ENCODE measurements around the gene CNTNAP5.

CNTNAP5 gene

GRCh38 chr2:124035001-124035400 is 9.9 kb downstream of the CNTNAP5 start:
- H2AK5ac ChIP-seq (ENCODE audit: low read length) = no peak overlapping the region
- H3K4me1 ChIP-seq (ENCODE audit: control insufficient read depth in 1 of 2, insufficient read depth in 2 of 2, low read length in 2 of 2) = no peaks in the 10 kb centered on the region
- no peak overlapping the region for H3K4ac ChIP-seq (ENCODE audit: low read depth, low read length)
- H3K14ac ChIP-seq (ENCODE audit: low read length) = no peak overlapping the region
- H3K79me2 ChIP-seq (ENCODE audit: control insufficient read depth, insufficient read depth, low read length, poor library complexity) = no peaks in the 10 kb centered on the region
- no peak overlapping the region for H2BK5ac ChIP-seq (ENCODE audit: low read depth, low read length, poor library complexity)
- H3K18ac ChIP-seq (ENCODE audit: low read length) = no peak overlapping the region
- no peak overlapping the region for H2BK120ac ChIP-seq (ENCODE audit: insufficient read depth, low read length, poor library complexity)
- no peak overlapping the region for H4K91ac ChIP-seq (ENCODE audit: low read depth, low read length)
- H2BK12ac ChIP-seq (ENCODE audit: low read length) = no peak overlapping the region
- whole genome bisulfite sequencing (ENCODE audit: extremely low coverage, insufficient coverage, insufficient read length) = no CpG with 5 or more reads among the region's 1 CpG
- H3K27me3 ChIP-seq (ENCODE audit: insufficient read depth, low read length) = no peaks in the 10 kb centered on the region
- DNase-seq = no peak
- no peak overlapping the region for H4K12ac ChIP-seq (ENCODE audit: low read depth, low read length)
- no peak overlapping the region for H3K4me2 ChIP-seq (ENCODE audit: low read length)
- H3K23ac ChIP-seq (ENCODE audit: low read length) = no peak overlapping the region
- H3K4me3 ChIP-seq (ENCODE audit: low read depth, low read length) = no peak overlapping the region
- H3K9ac ChIP-seq (ENCODE audit: low read length) = no peak overlapping the region
- H3K79me1 ChIP-seq (ENCODE audit: low read length) = no peaks in the 10 kb centered on the region
- no peak overlapping the region for H4K8ac ChIP-seq (ENCODE audit: low read depth, low read length)
- no peak overlapping the region for H2AFZ ChIP-seq (ENCODE audit: insufficient read depth, low read length, poor library complexity)
- H3K9me3 ChIP-seq (ENCODE audit: insufficient read depth, low read depth, low read length) = no peaks in the 10 kb centered on the region
- no peak overlapping the region for H3K27ac ChIP-seq (ENCODE audit: low read depth, low read length)
- no peaks in the 10 kb centered on the region for H3K36me3 ChIP-seq (ENCODE audit: control insufficient read depth in 1 of 2, insufficient read depth in 2 of 2, low read length in 2 of 2)

- Histone ChIP-seq H4K91ac (ENCODE audit: low read depth, low read length) (no peak overlapping the region), H2BK120ac (ENCODE audit: insufficient read depth, low read length, poor library complexity) (no peak overlapping the region), H3K4me2 (ENCODE audit: low read length) (no peak overlapping the region), H2BK5ac (ENCODE audit: low read depth, low read length, poor library complexity) (no peak overlapping the region), H4K8ac (ENCODE audit: low read depth, low read length) (no peak overlapping the region), H3K18ac (ENCODE audit: low read length) (no peak overlapping the region), H3K79me1 (ENCODE audit: low read length) (no peaks in the 10 kb centered on the region), H4K12ac (ENCODE audit: low read depth, low read length) (no peak overlapping the region), H3K36me3 (ENCODE audit: control insufficient read depth in 1 of 2, insufficient read depth in 2 of 2, low read length in 2 of 2) (no peaks in the 10 kb centered on the region), H3K9me3 (ENCODE audit: insufficient read depth, low read depth, low read length) (no peaks in the 10 kb centered on the region), H3K27ac (ENCODE audit: low read depth, low read length) (no peak overlapping the region), H3K23ac (ENCODE audit: low read length) (no peak overlapping the region), H3K14ac (ENCODE audit: low read length) (no peak overlapping the region), H3K27me3 (ENCODE audit: insufficient read depth, low read length) (no peaks in the 10 kb centered on the region), H3K4ac (ENCODE audit: low read depth, low read length) (no peak overlapping the region), H3K4me1 (ENCODE audit: control insufficient read depth in 1 of 2, insufficient read depth in 2 of 2, low read length in 2 of 2) (no peaks in the 10 kb centered on the region), H3K79me2 (ENCODE audit: control insufficient read depth, insufficient read depth, low read length, poor library complexity) (no peaks in the 10 kb centered on the region), H2BK12ac (ENCODE audit: low read length) (no peak overlapping the region), H3K4me3 (ENCODE audit: low read depth, low read length) (no peak overlapping the region), H2AK5ac (ENCODE audit: low read length) (no peak overlapping the region), H2AFZ (ENCODE audit: insufficient read depth, low read length, poor library complexity) (no peak overlapping the region), H3K9ac (ENCODE audit: low read length) (no peak overlapping the region)
- no CpG with 5 or more reads among the region's 2 CpGs for WGBS (ENCODE audit: extremely low coverage, insufficient coverage, insufficient read length)
- no peak for DNase-seq
Observed at GRCh38 chr2:124039032-124039431, 13.9 kb downstream of the CNTNAP5 start.

- no peak for DNase-seq
- Histone ChIP-seq H4K8ac (ENCODE audit: low read depth, low read length) (no peak overlapping the region), H3K14ac (ENCODE audit: low read length) (no peak overlapping the region), H2BK12ac (ENCODE audit: low read length) (no peak overlapping the region), H2BK120ac (ENCODE audit: insufficient read depth, low read length, poor library complexity) (no peak overlapping the region), H2AFZ (ENCODE audit: insufficient read depth, low read length, poor library complexity) (no peak overlapping the region), H2AK5ac (ENCODE audit: low read length) (no peak overlapping the region), H3K4me1 (ENCODE audit: control insufficient read depth in 1 of 2, insufficient read depth in 2 of 2, low read length in 2 of 2) (no peaks in the 10 kb centered on the region), H3K4ac (ENCODE audit: low read depth, low read length) (no peak overlapping the region), H3K9me3 (ENCODE audit: insufficient read depth, low read depth, low read length) (no peaks in the 10 kb centered on the region), H3K18ac (ENCODE audit: low read length) (no peak overlapping the region), H4K91ac (ENCODE audit: low read depth, low read length) (no peak overlapping the region), H3K27me3 (ENCODE audit: insufficient read depth, low read length) (no peaks in the 10 kb centered on the region), H2BK5ac (ENCODE audit: low read depth, low read length, poor library complexity) (no peak overlapping the region), H3K79me1 (ENCODE audit: low read length) (no peaks in the 10 kb centered on the region), H3K79me2 (ENCODE audit: control insufficient read depth, insufficient read depth, low read length, poor library complexity) (no peaks in the 10 kb centered on the region), H3K36me3 (ENCODE audit: control insufficient read depth in 1 of 2, insufficient read depth in 2 of 2, low read length in 2 of 2) (no peaks in the 10 kb centered on the region), H3K4me3 (ENCODE audit: low read depth, low read length) (no peak overlapping the region), H3K4me2 (ENCODE audit: low read length) (no peak overlapping the region), H3K27ac (ENCODE audit: low read depth, low read length) (no peak overlapping the region), H3K23ac (ENCODE audit: low read length) (no peak overlapping the region), H3K9ac (ENCODE audit: low read length) (no peak overlapping the region), H4K12ac (ENCODE audit: low read depth, low read length) (no peak overlapping the region)
- no CpG with 5 or more reads among the region's 4 CpGs for WGBS (ENCODE audit: extremely low coverage, insufficient coverage, insufficient read length)
Observed at GRCh38 chr2:124039762-124040291, 14.7 kb downstream of the CNTNAP5 start.

GRCh38 chr2:124045894-124046293 is 20.8 kb downstream of the CNTNAP5 start:
- Histone ChIP-seq H4K12ac (ENCODE audit: low read depth, low read length) (no peak overlapping the region), H2AK5ac (ENCODE audit: low read length) (no peak overlapping the region), H3K4me2 (ENCODE audit: low read length) (no peak overlapping the region), H3K79me2 (ENCODE audit: control insufficient read depth, insufficient read depth, low read length, poor library complexity) (no peaks in the 10 kb centered on the region), H2BK12ac (ENCODE audit: low read length) (no peak overlapping the region), H3K18ac (ENCODE audit: low read length) (no peak overlapping the region), H3K79me1 (ENCODE audit: low read length) (no peaks in the 10 kb centered on the region), H4K8ac (ENCODE audit: low read depth, low read length) (no peak overlapping the region), H4K91ac (ENCODE audit: low read depth, low read length) (no peak overlapping the region), H2BK120ac (ENCODE audit: insufficient read depth, low read length, poor library complexity) (no peak overlapping the region), H3K4ac (ENCODE audit: low read depth, low read length) (no peak overlapping the region), H3K9me3 (ENCODE audit: insufficient read depth, low read depth, low read length) (no peaks in the 10 kb centered on the region), H3K14ac (ENCODE audit: low read length) (no peak overlapping the region), H3K27me3 (ENCODE audit: insufficient read depth, low read length) (no peaks in the 10 kb centered on the region), H3K36me3 (ENCODE audit: control insufficient read depth in 1 of 2, insufficient read depth in 2 of 2, low read length in 2 of 2) (no peaks in the 10 kb centered on the region), H2BK5ac (ENCODE audit: low read depth, low read length, poor library complexity) (no peak overlapping the region), H3K4me1 (ENCODE audit: control insufficient read depth in 1 of 2, insufficient read depth in 2 of 2, low read length in 2 of 2) (no peaks in the 10 kb centered on the region), H3K23ac (ENCODE audit: low read length) (no peak overlapping the region), H3K9ac (ENCODE audit: low read length) (no peak overlapping the region), H2AFZ (ENCODE audit: insufficient read depth, low read length, poor library complexity) (no peak overlapping the region), H3K4me3 (ENCODE audit: low read depth, low read length) (no peak overlapping the region), H3K27ac (ENCODE audit: low read depth, low read length) (no peak overlapping the region)
- DNase-seq = no peak
- no CpG with 5 or more reads among the region's 2 CpGs for WGBS (ENCODE audit: extremely low coverage, insufficient coverage, insufficient read length)
